ENCODE results near the gene PSME2.

The PSME2 gene

DNA sequence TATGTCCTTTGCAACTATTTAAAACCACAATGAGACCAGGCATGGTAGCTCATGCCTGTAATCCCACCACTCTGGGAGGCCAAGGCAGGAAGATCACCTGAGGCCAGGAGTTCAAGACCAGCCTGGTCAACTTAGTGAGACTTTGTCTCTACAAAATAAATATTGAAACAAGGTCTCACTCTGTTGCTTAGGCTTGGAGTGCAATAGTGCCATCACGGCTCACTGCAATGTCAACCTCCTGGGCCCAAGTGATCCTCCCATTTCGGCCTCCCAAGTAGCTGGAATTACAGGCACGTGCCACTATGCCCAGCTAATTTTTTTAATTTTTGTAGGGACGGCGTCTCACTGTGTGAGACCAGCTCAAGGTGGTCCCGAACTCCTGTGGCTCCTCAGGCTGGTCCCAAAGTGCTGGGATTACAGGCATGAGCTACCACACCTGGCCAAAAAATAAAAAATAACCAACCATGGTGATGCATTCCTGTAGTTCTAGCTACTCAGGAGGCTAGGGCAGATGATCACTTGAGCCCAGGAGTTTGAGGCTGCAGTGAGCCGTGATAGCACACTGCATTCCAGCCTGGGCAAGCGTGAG lies 16.9 kb downstream of the PSME2 start:
- H3K4me3 ChIP-seq (ENCODE audit: low read depth, low read length) = no peak overlapping the region
- H3K36me3 ChIP-seq (ENCODE audit: control insufficient read depth in 2 of 2, insufficient read depth in 1 of 2, low read length in 2 of 2) = no peaks in the 10 kb centered on the region
- ChIA-PET CTCF (interaction anchor here (0.9 kb wide), 1 partner anchor 21 kb away, joined by 3 read pairs; no protein-coding TSS in a partner anchor), POLR2A (interaction anchor here (0.9 to 1.8 kb wide), 2 partner anchors 11 to 14 kb away, joined by 5 read pairs; partner anchors contain the start of genes DCAF11 and NRL)
- no peaks in the 10 kb centered on the region for H3K4me1 ChIP-seq (ENCODE audit: control insufficient read depth, insufficient read depth, low read length)
- H3K27ac ChIP-seq (ENCODE audit: extremely low read depth, low read depth, low read length) = no peak overlapping the region
- TF ChIP-seq ZNF18 (tag by site-specific recombination; IDR thresholded peaks at IDR 0.05) = no peak
- TF ChIP-seq ZBTB49 (tag by site-specific recombination; IDR thresholded peaks at IDR 0.05; ENCODE audit: low read depth) = no peak
- TF ChIP-seq ZNF600 (tag by site-specific recombination; IDR thresholded peaks at IDR 0.05) = no peak
- TF ChIP-seq ZNF146 (tag by site-specific recombination; IDR thresholded peaks at IDR 0.05) = no peak
- TF ChIP-seq ZNF121 (tag by site-specific recombination; IDR thresholded peaks at IDR 0.05) = no peak
- TF ChIP-seq ZNF677 (tag by site-specific recombination; IDR thresholded peaks at IDR 0.05) = no peak
- no peak for TF ChIP-seq ZNF239 (tag by site-specific recombination; IDR thresholded peaks at IDR 0.05)
- no peaks in the 10 kb centered on the region for H3K9me3 ChIP-seq (ENCODE audit: control insufficient read depth, insufficient read depth, low read depth, low read length)

GRCh38 chr14:24127673-24128072 lies 18.7 kb downstream of the PSME2 start:
- H3K36me3 ChIP-seq (ENCODE audit: control insufficient read depth in 2 of 2, insufficient read depth in 1 of 2, low read length in 2 of 2) = peaks cover 0 to 15% of the 10 kb centered on the region in 2 experiments; a peak in 1 of 3 replicates
- ChIA-PET POLR2A (interaction anchor here (1.7 to 2.6 kb wide), 2 partner anchors 8 to 13 kb away, joined by 10 to 14 read pairs; partner anchors contain the start of genes DCAF11, NRL and PSME1), CTCF (no interaction called here)
- H3K4me1 ChIP-seq (ENCODE audit: control insufficient read depth, insufficient read depth, low read length) = no peaks in the 10 kb centered on the region
- TF ChIP-seq OVOL3 (tag by site-specific recombination; IDR thresholded peaks at IDR 0.05) = no peak
- no peak for TF ChIP-seq SCRT1 (tag by site-specific recombination; IDR thresholded peaks at IDR 0.05; ENCODE audit: borderline replicate concordance)
- TF ChIP-seq ZNF514 (tag by site-specific recombination; IDR thresholded peaks at IDR 0.05) = no peak
- no peak for TF ChIP-seq ZNF473 (tag by site-specific recombination; IDR thresholded peaks at IDR 0.05)
- TF ChIP-seq ZNF664 (tag by site-specific recombination; IDR thresholded peaks at IDR 0.05) = no peak
- no peak for TF ChIP-seq SALL2 (tag by site-specific recombination; IDR thresholded peaks at IDR 0.05; ENCODE audit: borderline replicate concordance)
- TF ChIP-seq ZNF2 (tag by site-specific recombination; IDR thresholded peaks at IDR 0.05) = no peak
- no peak for TF ChIP-seq ZNF248 (tag by site-specific recombination; IDR thresholded peaks at IDR 0.05)
- no peak for TF ChIP-seq ZNF274 (IDR thresholded peaks at IDR 0.05; ENCODE audit: low read length)
- TF ChIP-seq ZNF274 (tag by site-specific recombination; IDR thresholded peaks at IDR 0.05; ENCODE audit: borderline replicate concordance) = no peak
- no peak for TF ChIP-seq WT1 (tag by site-specific recombination; IDR thresholded peaks at IDR 0.05)
- TF ChIP-seq ZNF404 (tag by site-specific recombination; IDR thresholded peaks at IDR 0.05) = no peak
- TF ChIP-seq ZNF777 (tag by site-specific recombination; IDR thresholded peaks at IDR 0.05; ENCODE audit: borderline replicate concordance) = no peak
- TF ChIP-seq ZNF148 (tag by site-specific recombination; IDR thresholded peaks at IDR 0.05; ENCODE audit: borderline replicate concordance) = no peak
- TF ChIP-seq ZNF391 (tag by site-specific recombination; IDR thresholded peaks at IDR 0.05; ENCODE audit: borderline replicate concordance, low read depth) = no peak
- TF ChIP-seq ZNF335 (tag by site-specific recombination; conservative IDR thresholded peaks at IDR 0.05) = no peak
- no peak for TF ChIP-seq HOXA7 (CRISPR knock-in tag; IDR thresholded peaks at IDR 0.05; ENCODE audit: borderline replicate concordance)
- no peak overlapping the region for H3K4me3 ChIP-seq (ENCODE audit: low read depth, low read length)
- no peaks in the 10 kb centered on the region for H3K9me3 ChIP-seq (ENCODE audit: control insufficient read depth, insufficient read depth, low read depth, low read length)
- no peak overlapping the region for H3K27ac ChIP-seq (ENCODE audit: extremely low read depth, low read depth, low read length)
